Activated CD4-positive, alpha-beta T cell treated with anti-CD3 and anti-CD28 coated beads, Interleukin-10, Interleukin-2, amounts not matched to agents 100 ng/mL and 50 ng/mL, durations not matched to agents 16 hours and 8 hours (primary cell): Measurements from ENCODE around the gene ZAP70.
A peak's percentile ranks its signal among the peaks of the same experiment; 100 is the strongest.

ENCODE experiments used
- DNase-seq: peaks from one replicate; pipeline ENCODE4 v3.0.0-alpha.2; 2020

The ZAP70 gene

GRCh38 chr2:97735161-97735561 is 21.8 kb downstream of the ZAP70 start:
- no peak for DNase-seq

GRCh38 chr2:97736185-97736584 is 22.8 kb downstream of the ZAP70 start:
- no peak for DNase-seq

DNA sequence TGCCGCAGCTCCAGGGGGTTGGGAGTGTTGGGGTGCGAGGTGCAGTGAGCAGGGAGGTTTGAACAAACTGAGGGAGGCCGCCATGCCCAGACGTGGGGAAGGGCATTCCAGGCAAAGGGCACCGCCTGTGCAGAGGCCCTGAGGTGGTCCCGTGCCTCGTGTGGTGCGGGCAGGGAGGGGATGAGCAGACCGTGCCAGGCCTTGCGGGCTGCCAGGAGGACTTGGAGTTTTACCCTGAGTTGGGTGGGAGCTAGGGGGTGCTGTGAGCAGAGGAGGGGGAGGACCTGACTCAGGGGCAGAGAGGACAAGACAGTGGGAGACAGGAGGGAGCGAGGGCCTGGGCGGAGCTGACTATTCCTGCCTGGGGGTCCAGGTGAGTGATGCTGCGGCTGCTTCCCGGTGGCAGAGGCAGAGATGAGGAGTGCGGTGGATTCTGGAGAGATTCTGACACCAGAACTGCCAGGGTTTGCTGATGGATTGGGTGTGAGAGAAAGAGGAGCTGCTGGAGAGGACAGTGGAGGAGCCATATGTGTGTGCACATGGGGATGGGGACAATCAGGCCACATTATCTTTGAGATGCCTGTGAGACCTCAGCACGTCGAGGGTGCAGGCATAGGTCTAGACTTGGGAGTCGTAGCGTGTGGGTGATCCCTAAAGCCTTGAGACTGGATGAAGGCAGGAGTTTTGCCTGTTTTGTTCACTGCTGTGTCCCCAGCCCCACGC is 23.4 kb downstream of the ZAP70 start:
- no peak for DNase-seq

- no peak for DNase-seq
Measured at GRCh38 chr2:97737421-97738178, 24.2 kb downstream of the ZAP70 start.

DNA sequence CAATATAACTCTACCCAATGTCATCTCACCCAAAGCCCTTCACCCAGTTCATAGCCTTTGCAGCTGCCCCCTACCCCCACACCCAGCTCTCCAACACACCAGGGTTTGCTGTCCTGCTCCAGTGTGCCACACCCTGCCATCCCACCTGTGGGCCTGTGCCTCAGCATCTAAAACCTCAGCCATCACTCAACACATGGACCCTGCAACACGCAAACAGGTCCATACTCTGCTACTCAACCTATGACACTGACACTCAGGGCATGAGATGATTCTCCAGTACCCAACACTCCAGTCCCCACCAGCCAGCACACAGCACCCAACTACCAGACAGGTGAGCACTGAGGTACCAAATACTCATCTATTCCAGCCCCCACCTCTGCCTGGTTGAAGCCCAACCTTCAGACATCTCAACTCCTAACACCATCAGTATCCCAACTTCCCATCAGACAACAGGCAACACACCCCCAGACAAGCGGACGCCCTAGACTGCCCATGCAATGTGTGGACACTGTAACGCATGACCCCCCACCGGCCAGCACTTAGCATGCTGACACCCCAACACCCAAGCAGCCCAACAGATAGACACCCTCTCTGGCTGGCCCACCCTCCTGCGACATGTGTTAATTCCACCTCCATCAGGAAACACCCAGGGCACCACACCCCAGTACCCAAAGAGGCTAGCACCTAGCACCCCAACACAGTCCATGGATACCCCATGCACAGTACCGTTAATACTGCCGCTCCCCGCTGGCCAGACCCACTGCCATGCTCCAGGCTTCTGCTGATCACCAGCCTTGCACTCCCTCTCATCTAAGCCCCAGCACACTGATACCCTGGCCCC is 25.0 kb downstream of the ZAP70 start:
- DNase-seq, result no peak

- DNase-seq, result no peak
Measured at GRCh38 chr2:97739020-97739892, 25.9 kb downstream of the ZAP70 start.

DNA sequence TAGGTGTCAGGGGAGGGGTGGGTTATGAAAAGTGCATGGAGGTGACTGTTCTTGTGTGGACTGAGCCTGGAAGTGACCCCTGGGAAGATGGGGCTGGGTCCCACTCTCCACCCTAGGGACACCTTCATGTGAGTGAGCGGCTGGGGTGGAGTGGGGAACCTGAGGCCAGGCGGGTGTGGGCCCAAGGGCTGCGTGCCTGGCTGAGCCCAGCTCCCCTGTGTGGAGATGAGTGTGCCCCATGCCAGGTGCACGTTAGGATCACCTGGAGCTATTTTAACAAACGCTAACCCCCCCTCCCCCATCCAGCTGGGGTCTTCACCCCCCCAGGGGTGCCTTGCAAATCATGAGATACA is 26.5 kb downstream of the ZAP70 start:
- no peak for DNase-seq

GRCh38 chr2:97740590-97741182 is 27.3 kb downstream of the ZAP70 start:
- DNase-seq, result peak; percentile 50

DNA sequence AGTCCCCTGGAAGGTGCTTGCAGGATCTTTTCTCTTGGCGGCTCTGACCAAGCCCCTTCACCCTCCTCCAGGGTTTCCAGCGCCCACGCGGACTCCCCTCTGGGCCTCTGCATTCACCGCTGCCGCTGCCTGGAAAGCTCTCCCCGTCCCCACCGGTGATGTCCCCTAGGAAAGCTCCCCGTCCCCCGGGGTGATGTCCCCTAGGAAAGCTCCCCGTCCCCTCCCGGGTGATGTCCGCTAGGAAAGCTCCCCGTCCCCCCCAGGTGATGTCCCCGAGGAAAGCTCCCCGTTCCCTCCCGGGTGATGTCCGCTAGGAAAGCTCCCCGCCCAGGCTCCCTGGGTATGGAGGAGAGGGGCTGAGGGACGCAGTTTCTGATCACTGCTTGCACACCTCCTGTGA is 27.9 kb downstream of the ZAP70 start:
- DNase-seq, result no peak

DNA sequence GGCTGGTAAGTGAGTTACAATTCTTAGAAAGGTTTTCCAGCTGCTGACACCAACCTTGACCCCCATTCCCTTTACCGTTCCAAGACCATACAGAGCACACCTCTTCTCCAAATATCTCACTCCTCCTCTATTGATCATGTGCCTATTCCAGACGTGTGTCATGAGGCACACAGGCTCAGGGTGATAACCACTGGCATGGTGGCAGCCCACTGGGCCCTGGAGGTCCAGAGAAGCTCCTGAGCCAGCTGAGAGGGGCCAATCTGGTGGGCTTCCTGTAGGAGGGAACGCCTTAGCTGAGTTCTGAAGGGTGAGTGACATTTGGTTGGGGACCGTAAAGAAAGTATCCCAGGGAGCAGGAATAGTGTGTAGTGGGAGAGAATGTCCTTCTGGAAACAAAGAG is 28.3 kb downstream of the ZAP70 start:
- DNase-seq, result no peak

- peak; percentile 54 for DNase-seq
Measured at GRCh38 chr2:97742381-97742847, 29.0 kb downstream of the ZAP70 start.

- DNase-seq, result no peak
Measured at GRCh38 chr2:97743913-97744312, 30.5 kb downstream of the ZAP70 start.

DNA sequence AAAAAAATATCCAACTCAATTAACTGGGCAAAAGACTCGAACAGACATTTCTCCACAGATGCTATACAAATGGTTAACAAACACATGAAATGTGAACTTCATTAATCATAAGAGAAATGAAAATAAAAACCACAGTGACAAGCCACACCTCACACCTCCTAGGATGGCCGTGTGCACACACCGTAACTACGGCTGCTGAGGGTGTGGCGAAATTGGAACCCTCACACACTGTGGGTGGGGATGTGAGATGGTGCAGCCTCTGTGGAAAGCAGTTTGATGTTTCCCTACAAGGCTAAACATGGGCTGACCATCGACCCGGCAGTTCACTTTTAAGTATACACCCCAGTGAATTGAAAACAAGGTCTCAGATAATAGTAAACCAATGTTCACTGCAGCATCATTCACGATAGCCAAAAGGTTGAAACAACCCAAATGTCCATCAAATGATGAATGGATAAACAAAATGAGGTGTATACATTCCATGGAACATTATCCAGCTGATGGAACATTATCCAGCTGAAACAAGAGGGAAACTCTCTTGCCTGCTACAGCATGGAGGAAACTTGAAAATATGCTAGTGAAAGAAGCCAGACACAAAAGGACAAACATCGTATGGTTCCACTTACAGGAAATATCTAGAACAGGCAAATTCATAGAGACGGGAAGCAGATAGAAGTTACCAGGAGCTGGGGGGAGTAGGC is 32.2 kb downstream of the ZAP70 start:
- DNase-seq, result peak; percentile 82

DNA sequence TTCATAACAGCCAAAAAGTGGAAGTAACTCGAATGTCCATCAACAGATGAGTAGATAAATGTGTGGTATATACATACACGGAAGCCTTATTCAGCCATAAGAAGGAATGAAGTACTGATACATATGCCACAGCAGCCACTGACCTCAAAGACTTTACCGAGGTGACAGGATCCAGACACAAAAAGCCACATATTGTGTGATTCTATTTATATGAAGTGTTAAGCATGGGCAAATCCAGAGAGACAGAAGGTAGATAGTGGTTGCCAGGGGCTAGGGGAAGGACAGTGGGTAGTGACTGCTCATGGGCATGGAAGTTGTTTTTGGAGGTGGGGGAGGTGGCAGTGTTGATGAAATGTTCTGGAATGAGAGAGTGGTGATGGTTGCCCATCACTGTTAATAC is 33.9 kb downstream of the ZAP70 start:
- DNase-seq, result peak; percentile 34

GRCh38 chr2:97747716-97748115 is 34.3 kb downstream of the ZAP70 start:
- no peak for DNase-seq

DNA sequence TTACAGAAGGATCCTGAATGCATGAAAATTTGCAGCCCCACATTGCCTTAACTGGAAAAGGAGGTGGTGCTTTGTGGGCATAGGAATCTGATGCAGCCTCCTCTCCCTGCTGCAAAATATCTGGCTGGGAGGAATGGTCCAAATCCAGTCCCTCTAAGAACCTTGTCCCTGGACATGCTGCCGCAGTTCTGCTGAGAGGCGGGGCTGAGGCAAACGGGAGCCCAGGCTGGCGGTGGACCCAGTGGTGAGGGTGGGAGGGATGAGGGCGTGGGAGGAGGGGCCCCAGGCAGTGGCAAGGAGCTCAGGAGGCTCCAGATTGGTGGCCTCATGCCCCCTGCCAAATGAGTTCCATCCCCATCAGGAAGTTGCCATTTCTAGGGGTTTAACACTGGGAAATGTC is 36.2 kb downstream of the ZAP70 start:
- no peak for DNase-seq

- no peak for DNase-seq
Measured at GRCh38 chr2:97750017-97750416, 36.6 kb downstream of the ZAP70 start.

GRCh38 chr2:97751752-97752151 is 38.4 kb downstream of the ZAP70 start:
- no peak for DNase-seq

- DNase-seq, result no peak
Measured at GRCh38 chr2:97752342-97753334, 39.3 kb downstream of the ZAP70 start.

DNA sequence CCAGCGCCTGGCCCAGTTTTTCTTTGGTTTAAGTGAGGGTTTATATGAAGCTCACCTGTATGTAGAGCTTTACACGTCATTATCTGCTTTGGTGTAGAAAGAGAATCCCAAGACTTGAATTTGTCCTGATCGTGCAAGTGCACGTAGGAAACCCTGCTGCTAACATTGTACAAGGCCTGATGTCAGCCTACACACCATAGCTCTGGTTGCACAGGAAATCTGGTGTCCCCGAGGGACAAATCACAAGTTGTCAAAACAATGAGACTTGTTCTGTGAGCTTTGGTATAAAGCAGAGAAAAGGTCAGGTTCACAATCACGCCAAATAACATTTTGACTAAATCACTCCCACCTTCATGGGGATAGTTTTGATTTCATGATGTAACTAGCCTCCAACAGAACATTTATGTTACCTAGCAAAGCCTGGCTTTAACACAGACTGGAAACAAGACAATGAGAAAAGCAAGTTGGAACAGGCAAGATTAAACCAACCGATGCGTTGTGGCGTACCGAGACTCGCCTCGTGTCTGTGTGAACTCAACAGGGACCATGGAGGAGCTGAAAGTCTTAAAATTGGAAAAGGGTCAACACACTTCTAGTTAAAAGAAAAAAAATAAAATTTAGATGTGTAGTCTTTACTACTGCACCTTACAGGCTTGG is 41.4 kb downstream of the ZAP70 start:
- DNase-seq, result no peak
